ENCODE results near the gene KCNQ5.
"Not testable (repeated sequence)": the region's sequence is repeated elsewhere in the genome, so short reads cannot be mapped to it uniquely, and the experiment has no call there.

Gene KCNQ5

DNA sequence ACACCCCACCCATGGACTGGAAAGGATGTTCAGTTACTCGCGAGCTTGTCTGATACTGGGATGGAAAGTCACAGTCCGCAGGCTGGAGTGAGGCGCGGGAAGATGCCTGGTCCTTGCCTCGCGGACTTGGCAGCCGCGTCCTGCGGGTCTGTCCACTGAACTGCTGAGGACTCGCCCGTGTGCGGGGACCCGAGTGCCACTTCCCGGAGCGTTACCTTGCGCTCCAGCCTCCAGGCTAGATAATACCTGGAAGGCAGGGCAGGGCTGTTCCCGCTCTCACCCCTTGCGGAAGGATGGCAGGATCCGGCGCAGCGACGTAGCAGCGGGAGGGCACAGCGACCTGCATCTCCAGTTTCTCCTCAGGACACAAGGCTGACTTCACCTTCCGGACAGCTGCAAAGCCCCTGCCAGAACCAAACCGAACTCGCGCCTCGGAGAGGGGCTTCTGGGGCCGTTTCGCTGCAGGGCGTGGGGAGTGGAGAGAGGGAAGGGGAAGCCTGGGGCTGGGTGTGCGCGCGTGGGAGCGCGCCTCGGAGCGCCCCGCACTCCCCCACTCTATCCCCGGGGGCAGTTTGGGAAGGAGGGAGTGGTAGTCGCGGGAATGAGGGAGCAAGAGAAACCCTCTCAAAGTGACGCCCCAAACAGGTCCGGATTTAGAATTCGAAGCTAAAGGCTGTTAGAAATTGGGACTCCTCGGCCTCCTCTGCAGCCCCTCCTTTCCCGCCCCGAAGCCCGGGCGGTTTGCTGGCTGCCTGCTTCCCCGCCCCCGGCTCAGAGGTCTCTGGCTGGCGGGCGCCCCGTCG, at the start of gene KCNQ5:
KCNQ5 (plus strand) TSS at position 774 of the 803 bp plus-strand sequence.
- DNase-seq = no peak

DNA sequence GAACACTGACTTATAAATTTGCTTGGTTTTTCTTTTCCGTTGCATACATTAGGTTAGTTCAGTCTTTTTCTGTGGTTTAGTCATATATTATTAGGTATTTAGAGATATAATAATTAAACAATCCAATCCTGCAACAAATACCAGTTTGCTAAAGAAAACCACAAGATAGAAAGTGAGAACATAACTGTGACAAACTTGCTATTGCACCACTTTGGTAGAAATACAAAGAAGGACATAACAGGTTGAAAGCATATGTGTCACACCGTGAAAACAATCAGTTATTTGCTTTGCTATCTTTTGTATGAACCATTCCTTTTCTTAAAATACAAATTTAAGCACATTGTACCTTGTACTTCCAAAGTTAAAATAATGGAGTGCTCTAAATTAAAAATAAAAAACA, 42.0 kb upstream of the KCNQ5 start:
- no peak for DNase-seq

DNA sequence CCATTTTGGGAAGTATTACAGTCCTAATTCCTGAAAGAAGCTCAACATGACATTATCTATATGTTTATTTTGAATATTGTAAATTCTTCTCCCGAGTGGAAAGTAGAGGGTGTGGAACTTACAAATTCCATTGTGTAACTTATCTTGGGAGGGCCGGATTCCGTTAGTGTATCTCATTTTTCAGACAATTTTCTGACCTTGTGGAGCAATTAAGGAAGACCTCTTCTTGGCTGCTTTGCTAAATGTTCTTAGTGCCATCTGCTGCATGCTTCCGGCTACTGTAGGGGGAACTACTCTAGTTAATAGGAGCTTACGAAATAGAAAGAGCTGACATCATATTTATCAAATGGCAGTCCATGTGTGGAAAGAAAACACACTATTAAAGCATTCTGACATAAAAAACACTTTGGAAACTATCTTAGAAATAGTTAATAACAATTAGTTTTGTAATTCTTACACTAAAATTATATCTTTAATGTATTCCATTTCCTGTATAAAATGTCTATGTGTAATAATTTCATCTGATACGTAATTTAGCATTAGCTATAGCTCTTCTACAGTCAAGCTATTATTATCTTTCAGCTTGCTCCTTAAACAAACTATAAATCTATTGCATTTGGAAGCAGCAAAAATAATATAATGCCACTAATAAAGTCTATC, 41.5 kb upstream of the KCNQ5 start:
- peak; percentile 68 for DNase-seq

DNA sequence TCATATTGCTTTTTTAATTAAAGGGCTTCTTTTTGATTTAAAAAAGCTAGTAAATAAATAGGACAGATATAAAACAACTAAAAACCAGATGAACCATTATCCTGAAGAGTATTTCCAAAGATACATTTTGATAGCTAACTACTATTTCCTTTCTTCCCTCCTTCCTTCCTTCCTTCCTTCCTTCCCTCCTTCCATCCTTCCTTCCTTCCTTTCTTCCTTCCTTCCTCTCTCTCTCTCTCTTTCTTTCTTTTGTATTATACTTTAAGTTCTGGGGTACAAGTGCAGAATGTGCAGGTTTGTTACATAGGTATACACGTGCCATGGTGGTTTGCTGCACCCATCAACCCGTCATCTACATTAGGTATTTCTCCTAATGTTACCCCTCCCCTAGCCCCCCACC, 40.9 kb upstream of the KCNQ5 start:
- DNase-seq = not testable (repeated sequence)

DNA sequence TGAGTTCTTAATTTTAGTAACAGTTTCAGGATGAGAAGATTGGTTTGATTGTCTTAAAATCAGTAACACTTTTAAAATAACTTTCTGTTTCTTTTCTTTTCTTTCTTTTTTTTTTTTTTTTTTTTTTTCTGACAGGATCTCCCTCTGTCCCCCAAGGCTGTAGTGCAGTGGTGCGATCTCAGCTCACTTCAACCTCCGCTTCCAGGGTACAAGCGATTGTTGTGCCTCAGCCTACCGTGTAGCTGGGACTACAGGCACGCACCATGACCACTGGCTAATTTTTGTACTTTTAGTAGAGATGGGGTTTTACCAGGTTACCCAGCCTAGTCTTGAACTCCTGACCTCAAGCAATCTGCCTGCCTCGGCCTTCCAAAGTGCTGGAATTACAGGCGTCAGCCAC, 33.7 kb upstream of the KCNQ5 start:
- DNase-seq = no peak

DNA sequence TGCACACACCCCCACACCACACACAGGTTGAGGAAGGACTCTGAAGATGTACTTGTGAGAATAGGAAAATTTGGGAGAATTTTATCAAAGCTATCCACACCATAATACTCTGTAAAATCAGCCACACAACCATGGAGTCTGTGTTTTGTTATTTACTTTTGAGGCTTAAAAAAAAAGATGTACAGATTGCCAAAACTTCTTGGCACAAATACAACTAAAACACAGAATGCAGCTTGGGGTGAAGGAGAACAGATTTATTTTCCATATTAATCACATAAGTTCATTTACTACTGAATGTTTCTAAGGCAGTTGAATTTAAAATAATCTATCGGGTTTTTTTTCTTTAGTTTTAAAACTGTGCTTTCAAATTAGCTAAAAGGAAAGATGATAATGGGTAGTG, 32.8 kb upstream of the KCNQ5 start:
- no peak for DNase-seq

DNA sequence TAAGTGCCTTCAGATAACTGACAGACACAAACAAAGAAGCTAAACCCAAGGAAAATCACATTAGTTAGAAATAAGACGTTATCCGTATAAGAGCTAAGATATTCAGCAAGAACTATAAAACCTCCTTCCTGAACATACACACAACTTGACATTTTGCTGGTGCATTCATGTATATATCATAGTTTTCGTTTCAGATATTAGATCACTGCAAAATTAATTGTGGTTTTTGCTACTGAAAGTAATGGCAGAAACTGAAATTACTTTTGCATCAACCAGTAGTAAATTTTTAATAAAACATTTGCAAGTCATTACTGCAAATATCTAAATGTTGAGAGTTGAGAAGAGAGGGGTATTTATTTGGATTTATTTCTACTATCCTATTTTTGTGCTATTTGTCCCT, 26.1 kb upstream of the KCNQ5 start:
- no peak for DNase-seq

DNA sequence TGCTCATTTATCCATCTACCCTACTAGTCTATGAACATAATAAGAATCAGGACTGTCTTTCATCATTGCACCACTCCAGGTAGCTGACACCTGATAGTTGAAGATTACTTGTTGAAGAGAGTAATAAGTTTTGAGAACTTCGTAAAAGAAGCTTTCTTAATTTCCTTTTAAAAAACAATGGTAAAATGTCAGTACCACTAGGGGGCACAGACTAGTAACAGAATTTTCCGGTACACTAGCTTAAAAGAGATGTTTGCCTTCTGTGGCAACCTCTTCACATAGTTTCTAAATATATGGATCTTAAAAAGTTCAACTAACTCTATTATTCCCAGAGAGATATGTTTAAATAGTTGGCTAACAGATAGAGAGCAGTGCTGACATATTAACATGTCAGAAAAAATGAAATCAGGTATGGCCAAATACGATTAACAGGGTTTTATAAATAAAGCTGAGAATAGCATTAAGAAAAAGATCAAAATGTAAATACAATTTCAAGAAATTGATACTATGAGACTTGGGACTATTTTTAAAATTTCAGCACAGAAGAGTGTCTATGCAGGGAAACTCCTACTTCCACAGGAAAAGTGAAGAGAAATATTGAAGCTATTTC, 5.4 kb upstream of the KCNQ5 start:
- peak; percentile 8 for DNase-seq

DNA sequence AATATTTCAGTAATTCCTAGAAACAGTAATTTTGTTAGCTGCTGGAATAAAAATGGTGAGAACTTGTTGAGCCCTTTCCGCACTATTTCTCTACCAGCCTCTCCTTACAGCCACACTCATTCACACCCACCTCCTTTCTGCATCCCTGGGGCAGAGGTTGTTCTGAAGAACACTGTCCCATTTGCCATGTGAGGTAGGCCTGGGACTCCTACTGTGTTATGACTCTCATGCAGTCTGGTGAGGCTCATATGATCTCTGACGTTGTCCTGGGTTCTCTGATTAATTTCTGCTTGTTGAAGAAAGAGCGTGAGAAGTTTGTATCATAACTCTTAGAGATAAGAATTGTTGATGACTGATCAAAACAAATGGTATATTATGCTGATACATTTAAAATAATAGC, 4.1 kb upstream of the KCNQ5 start:
- DNase-seq = no peak

DNA sequence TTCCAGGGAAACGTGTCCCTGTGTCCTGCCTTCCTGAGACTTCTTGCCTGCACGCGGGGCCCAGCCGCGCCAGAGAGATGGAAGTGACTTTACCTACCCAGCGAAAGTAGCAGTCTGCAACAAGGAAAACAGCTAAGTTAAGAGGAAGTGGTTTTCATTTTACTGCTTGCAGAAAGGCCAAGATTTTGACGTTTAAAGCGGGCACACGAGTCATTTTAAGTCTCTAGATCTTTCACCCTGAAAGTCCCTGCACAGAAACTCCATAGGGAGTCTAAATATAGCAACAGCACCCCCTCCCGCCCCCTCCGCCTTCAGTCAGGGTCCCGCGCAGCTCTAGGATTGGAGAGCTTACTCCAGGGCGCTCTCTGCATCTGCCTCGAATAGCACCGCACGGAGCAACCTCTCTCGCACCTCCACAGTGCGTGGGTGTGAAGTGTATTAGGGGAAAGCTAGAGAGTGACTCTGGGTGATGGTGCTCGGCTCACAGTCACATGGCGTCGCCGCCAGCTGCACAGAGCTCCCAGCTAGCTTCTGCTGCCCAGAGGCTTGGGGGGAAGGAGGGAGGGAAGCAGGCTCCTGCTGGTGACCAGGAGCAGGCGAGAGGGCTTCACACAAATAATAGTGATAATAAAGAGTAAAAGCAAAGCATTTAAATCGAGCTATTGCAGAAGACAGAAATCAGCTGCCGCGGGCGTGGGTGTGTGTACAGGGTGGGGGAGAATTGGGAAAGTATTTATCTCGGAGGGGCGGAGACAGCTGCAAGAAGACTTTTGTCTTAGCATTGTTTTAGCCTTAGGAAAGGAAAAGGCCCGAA, 1.8 kb upstream of the KCNQ5 start:
- no peak for DNase-seq

DNA sequence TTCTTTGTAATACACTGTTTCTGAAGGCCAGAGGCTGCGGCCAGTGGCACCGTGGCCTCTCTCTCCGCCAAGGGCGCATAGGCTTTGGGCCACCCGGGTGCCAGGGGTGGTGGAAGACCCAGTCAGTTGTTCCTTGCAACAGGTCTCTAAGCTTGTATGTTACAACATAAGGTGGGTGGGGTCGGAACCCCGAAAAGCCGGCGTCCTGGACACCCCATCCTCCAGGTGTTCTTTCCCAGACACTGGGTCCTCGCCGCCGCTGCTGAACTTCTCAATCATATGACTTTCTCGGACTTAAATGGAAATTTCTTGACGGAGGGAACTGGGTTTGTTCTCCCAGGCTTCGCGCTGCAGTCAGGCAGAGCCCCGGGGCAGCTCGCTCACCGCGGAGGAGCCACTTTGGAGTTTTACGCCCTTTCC, 983 bp upstream of the KCNQ5 start:
- no peak for DNase-seq

DNA sequence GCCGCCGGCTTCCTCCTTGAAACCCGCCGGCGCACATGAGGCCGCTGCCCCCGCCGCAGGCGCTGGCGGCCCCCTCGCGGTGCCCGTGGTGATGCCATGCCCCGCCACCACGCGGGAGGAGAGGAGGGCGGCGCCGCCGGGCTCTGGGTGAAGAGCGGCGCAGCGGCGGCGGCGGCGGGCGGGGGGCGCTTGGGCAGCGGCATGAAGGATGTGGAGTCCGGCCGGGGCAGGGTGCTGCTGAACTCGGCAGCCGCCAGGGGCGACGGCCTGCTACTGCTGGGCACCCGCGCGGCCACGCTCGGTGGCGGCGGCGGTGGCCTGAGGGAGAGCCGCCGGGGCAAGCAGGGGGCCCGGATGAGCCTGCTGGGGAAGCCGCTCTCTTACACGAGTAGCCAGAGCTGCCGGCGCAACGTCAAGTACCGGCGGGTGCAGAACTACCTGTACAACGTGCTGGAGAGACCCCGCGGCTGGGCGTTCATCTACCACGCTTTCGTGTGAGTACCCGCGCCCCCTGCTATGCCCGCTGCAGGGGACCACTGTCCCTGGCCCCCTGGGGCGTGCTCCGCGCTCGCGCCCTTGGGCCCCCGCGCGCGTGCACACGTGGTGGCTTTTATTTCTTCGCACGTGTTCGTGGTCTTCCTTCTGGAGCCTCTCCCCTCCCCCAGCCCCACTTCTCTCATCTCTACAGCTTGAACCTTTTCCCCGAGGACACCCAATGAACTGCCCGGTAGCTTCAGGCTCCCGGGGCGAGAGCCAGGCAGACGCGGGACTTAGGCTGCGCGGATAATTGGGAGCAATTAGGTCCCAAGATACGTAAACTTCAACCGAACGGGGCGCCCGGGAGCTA, 453 bp downstream of the KCNQ5 start:
- DNase-seq = peak; percentile 74

DNA sequence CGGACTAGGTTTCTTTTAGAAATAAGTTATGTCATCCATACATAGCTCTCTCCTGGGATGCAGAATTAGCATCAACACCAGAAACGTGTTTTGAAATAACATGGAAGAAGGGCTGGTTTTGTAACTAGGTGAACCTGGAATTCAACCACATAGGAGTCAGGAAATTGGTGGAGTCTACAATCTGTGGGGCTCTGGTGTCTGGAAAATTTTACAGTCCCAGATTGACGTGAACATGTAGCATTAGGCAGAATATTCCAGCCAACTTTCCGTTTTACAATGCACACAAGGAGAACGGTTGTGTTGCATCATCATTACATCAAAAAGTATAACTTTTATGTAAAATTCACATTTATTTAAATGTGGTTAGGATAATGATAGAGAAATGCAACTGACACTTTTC, 1.9 kb downstream of the KCNQ5 start:
- DNase-seq = no peak

DNA sequence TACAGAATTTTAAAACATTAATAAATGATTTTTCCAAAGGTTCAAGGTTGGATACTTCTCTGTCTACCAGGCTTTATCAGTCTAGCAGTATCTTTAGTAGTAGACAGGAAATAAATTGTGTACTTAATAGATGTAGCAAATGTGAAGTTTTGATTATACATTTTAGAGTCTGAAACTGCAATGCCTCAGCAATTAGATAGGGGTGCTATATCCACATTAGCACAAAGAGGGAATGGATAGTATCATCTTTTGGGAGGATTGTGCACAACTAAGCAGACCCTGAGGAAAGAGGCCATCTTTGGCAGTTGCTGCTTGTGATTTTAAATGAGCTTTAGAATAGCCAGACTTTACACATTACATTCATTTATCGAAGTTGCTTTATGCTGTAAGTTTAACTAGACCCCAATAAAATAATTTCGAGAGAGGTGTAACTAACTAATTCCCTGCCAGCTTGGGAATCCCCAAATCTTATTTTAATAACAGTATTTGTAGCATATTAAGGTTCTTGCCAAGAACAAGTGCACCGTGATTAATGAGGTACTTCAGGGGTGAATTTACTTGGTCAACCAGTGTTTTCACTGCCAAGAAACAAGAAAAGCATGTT, 2.8 kb downstream of the KCNQ5 start:
- peak; percentile 22 for DNase-seq

DNA sequence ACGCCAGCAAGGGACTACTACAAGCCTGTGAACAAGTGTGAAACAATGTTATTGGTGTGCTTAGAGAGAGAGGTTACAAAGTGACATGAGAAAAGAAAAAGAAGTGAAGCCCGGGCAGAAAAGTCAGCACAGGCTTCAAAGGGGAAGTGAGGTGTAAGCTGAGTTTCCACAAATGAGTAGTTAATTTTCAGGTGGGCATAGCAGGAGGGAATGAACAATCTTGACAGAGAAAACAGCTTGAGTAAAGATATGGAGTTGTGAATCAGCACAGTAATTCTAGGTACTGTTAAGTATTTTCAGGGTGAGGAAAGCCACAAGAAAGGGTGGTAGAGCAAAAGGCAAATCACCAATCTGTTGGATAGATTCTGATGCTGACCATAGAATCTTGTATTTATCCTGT, 4.3 kb downstream of the KCNQ5 start:
- no peak for DNase-seq

DNA sequence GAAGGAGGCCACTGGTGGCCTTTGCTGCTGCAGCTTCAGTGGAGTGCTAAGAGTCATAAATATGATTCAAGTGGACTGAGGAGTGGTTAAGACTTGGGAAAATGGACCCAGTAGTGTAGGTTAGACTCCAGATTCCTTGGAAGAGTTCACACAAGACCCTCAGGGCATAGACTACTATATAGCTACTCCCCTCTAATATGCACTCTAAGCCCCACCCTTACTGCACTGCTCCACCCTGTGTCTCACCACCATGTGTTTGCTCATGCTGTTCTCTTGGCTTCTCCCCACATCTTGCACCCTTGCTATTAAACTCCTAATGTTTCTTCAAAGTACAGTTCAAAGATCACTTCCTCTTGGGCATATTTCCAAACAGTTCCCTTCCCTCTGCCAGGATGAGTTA, 5.7 kb downstream of the KCNQ5 start:
- DNase-seq = no peak

DNA sequence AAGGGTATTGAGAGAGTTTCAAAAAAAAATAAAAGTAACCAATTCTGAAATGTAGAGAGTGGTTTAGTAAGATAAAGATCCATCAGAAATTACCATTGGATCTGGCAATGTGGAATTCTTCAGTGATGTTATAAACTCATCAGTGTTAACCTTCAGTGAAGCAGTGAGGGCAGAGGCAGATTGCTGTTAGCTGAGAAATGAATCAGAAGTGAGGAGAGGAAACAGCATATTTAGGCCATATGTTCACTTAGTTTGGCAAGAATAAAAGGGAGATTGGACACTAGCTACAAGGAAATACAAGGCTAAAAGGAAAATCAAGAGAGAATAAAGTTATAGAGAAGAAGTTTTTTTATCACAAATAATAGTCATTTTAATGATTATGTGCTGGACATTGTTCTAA, 9.6 kb downstream of the KCNQ5 start:
- no peak for DNase-seq

DNA sequence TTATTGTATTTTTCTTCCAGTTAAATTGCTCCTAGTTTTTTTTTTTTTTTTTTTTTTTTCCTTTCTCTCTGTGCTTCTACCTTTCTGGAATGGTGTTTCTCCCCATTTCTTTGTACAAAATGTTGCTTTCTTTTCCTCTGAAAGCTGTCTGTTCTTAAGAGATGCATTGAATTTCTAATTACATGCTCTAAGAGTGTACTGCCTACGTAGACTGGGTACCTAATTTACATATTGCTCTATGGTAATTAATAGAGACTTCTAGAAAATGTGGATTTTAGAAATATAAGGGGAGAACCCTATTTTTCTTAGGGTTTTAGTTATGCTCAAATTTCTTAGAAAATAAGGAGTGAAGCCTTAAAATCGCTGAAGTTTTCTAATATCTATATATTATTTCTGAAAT, 13.8 kb downstream of the KCNQ5 start:
- DNase-seq = no peak

DNA sequence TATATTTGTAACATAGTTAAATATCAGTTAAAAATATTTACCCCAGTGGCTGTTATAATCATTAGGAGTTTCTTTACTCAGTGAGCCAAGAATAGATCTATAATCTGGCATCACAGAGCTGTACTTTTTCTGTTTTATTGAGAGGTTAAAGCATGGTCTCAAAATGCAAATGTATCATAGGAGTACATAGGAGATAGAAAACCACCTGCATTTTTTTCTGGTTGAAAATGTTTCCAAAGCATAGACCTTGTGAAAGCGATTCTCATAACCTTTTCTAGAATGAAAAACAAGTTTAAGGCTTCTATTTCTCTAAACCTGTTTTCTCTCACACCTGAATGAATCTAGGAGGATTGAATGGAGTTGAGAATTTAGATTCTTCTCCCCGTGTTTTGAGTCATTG, 14.4 kb downstream of the KCNQ5 start:
- DNase-seq = no peak

DNA sequence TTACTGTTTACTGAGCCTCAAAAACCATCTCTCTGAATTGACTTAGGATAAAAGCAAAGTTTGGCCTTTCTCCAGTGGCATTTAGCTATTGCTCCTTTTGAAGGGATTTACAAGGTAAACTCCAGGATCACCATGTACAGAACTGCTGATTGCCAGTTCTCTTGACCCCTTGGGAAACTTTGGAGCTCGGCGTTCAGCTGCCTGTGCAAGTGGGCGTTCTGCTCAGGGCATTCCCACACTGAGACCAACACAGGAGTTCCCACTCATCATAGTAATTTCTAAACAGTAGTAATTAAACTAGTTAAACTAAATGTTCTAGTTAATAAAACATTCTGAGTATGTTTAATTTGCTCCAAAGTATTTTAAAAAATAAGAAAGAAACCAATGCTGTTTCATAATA, 14.9 kb downstream of the KCNQ5 start:
- no peak for DNase-seq

DNA sequence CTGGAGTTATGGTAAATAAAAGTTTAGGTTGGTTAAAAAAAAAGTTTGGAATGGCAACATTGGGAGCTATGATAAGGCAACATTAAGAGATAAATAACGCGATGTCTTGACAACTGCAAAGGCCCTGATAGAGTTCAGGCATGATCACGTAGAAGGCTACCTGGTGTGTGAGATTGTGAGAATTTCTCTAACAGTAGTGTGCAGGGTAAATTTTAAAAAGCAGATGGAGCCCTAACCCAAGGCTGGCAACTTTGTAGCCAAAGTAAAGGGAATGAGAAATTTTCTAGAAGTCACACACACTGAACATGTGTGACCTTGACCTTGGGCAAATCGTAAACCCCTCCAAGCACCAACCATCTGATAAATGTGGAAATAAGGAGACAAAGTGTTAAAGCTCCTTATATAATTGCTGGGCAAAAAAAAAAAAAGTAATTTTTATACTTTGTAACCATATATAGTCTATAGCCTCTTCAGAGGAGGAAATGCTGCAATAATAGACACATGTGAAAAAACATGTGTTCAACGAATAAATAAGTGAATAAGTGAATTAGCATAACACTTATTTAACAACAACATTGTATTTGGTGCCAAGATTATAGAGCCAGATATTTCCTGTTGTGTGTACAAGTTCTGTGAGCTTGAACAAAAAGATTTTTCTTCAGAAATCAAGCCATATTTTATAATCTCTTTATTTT, 18.2 kb downstream of the KCNQ5 start:
- DNase-seq = no peak

DNA sequence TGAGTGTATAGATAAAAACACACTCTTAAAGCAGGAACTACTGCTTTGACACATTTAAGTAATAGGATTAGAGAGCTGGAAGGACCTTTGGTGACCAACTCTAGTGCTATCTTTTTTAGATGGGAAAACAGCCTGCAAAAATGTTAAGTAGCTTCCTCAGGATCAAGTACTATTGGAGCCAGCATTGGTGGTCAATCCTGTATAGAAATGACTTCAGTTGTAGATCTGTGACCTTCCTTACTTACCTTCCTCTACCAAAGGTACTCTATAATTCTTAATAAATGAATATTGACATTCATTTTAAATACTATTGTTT, 18.7 kb downstream of the KCNQ5 start:
- DNase-seq = no peak
